MM.1S (cell line): Measurements from ENCODE around the gene RNF43.

Source experiments
- DNase-seq: peaks from one replicate; pipeline ENCODE4 v3.0.0-alpha.2; 2015
- H2AFZ ChIP-seq: fragments of 300-600 bp; sonication (generic); 2 replicates; pipeline ENCODE4 v1.6.0; 2016; ENCODE audit warnings: antibody characterized with exemption, low read length
- H3F3A ChIP-seq: fragments of 300-600 bp; sonication (generic); 2 replicates; pipeline ENCODE4 v1.6.1; 2016; ENCODE audit warnings: mild to moderate bottlenecking, antibody characterized with exemption, low read length, moderate library complexity, mixed read lengths; ENCODE audit not compliant: insufficient read depth
- H3K27ac ChIP-seq: fragments of 300-600 bp; sonication (generic); 2 replicates; pipeline ENCODE4 v1.5.1; 2016; ENCODE audit warnings: mild to moderate bottlenecking, low read length
- H3K27me3 ChIP-seq: fragments of 300-600 bp; sonication (generic); replicated peaks from 2 replicates; pipeline ENCODE4 v1.6.0; 2016; ENCODE audit warnings: low read length; ENCODE audit not compliant: insufficient read depth
- H3K36me3 ChIP-seq: fragments of 300-600 bp; sonication (generic); replicated peaks from 2 replicates; pipeline ENCODE4 v1.6.1; 2016; ENCODE audit warnings: mild to moderate bottlenecking, low read length, mixed read lengths; ENCODE audit not compliant: insufficient read depth
- H3K4me1 ChIP-seq: fragments of 300-600 bp; sonication (generic); 2 replicates; pipeline ENCODE4 v1.6.1; 2016; ENCODE audit warnings: low read length, mixed read lengths
- H3K4me2 ChIP-seq: fragments of 300-600 bp; sonication (generic); 2 replicates; pipeline ENCODE4 v1.6.0; 2016; ENCODE audit warnings: low read depth, low read length
- H3K4me3 ChIP-seq: fragments of 300-600 bp; sonication (generic); 2 replicates; pipeline ENCODE4 v1.5.1; 2016; ENCODE audit warnings: low read length, mixed read lengths
- H3K79me2 ChIP-seq: fragments of 300-600 bp; sonication (generic); 2 replicates; pipeline ENCODE4 v1.6.1; 2016; ENCODE audit warnings: mixed run types, low read length, mixed read lengths
- H3K9ac ChIP-seq: fragments of 300-600 bp; sonication (generic); 2 replicates; pipeline ENCODE4 v1.6.1; 2016; ENCODE audit warnings: low read length, mixed read lengths
- H3K9me2 ChIP-seq: fragments of 300-600 bp; sonication (generic); replicated peaks from 2 replicates; pipeline ENCODE4 v1.6.1; 2016; ENCODE audit warnings: mild to moderate bottlenecking, low read length, mixed read lengths; ENCODE audit not compliant: insufficient read depth
- H3K9me3 ChIP-seq: fragments of 300-600 bp; sonication (generic); replicated peaks from 2 replicates; pipeline ENCODE4 v1.6.1; 2016; ENCODE audit warnings: mild to moderate bottlenecking, low read length, mixed read lengths; ENCODE audit not compliant: insufficient read depth
- H4K20me1 ChIP-seq: fragments of 300-600 bp; sonication (generic); 2 replicates; pipeline ENCODE4 v1.6.1; 2016; ENCODE audit warnings: mild to moderate bottlenecking, low read length, moderate library complexity, mixed read lengths; ENCODE audit not compliant: insufficient read depth
- CTCF ChIP-seq: fragments of 300-600 bp; sonication (generic); IDR thresholded peaks from 2 replicates; pipeline ENCODE4 v1.5.1; 2016; ENCODE audit warnings: antibody characterized with exemption, low read length, mixed read lengths
- EZH2 ChIP-seq: fragments of 300-600 bp; sonication (generic); optimal IDR thresholded peaks from 2 replicates; pipeline ENCODE3; 2017; ENCODE audit warnings: low read depth, mild to moderate bottlenecking, antibody characterized with exemption, low read length, mixed read lengths
- EZH2phosphoT487 ChIP-seq: fragments of 300-600 bp; sonication (generic); IDR thresholded peaks from 2 replicates; pipeline ENCODE4 v1.6.1; 2018; ENCODE audit warnings: antibody characterized with exemption, low read length

RNF43 gene

DNA sequence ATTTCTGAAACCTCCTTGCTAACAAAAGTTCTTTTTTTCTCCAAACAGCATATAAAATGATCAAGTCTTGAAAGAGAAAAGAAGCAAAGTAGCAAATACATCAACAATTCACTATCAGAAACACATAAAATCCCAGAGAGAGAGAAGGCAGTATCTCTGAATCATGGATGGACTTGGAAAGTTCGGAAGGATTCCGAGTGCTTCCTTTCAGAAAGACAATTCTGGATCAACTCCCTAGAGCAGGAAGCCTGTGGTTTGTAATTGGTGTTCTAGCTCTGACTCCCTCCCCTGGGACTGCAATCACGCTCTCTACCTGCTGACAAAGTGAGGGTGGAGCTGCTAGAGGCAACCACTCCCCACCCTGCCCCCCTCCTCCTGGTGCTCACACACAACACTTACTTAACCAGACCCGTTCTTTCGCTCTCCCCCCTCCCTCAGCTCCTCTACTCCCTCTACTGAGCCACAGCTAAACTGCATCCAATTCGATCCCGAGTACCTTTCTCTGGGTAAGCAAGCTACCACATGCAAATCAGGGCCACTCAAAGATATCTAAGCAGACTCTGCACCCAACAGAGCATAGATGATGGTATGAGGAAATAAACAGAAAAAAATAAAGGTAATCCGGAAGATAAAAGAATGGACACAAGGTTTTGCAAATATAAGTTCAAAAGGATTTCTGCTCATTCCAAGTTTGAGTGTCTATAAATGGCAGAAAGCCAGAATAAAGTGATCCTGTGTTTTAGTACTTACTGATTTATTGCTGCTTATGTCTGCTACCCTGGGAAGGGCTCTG lies at the start of gene RNF43:
TSS of gene RNF43 (minus strand) at position 235 of the 793 bp plus-strand sequence. CDS start 1,957 bp downstream, outside the sequence.
- H3F3A ChIP-seq, result no peaks in the 10 kb centered on the region; the same call in 1 of the 2 replicates

DNA sequence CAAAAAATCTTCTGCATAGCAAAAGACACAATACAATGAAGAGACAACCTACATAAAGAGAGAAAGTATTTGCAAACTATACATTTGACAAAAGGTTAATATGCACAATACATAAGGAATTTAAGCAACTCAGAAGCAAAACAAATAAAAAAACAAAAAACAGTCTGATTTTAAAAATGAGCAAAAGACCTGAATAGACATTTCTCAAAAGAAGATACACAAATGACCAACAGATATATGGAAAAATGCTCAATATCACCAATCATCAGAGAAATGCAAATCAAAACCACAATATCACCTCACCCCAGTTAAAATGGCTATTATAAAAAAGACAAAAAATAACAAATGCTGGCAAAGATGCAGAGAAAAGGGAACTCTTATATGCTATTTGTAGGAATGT lies 38.2 kb upstream of the RNF43 start:
- H3K27me3 ChIP-seq, result no peaks in the 10 kb centered on the region
- no peak for DNase-seq
- H3F3A ChIP-seq, result no peaks in the 10 kb centered on the region
- H3K4me3 ChIP-seq, result no peak overlapping the region
- H3K9me3 ChIP-seq, result no peaks in the 10 kb centered on the region
- no peaks in the 10 kb centered on the region for H3K4me1 ChIP-seq
- no peaks in the 10 kb centered on the region for H4K20me1 ChIP-seq
- no peak overlapping the region for H3K4me2 ChIP-seq
- no peak overlapping the region for H3K9ac ChIP-seq
- H2AFZ ChIP-seq, result no peak overlapping the region
- TF ChIP-seq EZH2 (no peak), CTCF (no peak), EZH2phosphoT487 (no peak)
- no peaks in the 10 kb centered on the region for H3K36me3 ChIP-seq
- H3K27ac ChIP-seq, result no peak overlapping the region
- no peaks in the 10 kb centered on the region for H3K9me2 ChIP-seq
- H3K79me2 ChIP-seq, result no peaks in the 10 kb centered on the region

More for the DNA sequence above, at the start of gene RNF43:
- peak; percentile 96 for DNase-seq
- H3K36me3 ChIP-seq, result no peaks in the 10 kb centered on the region
- peak within 1 kb of the TSS; percentile 9; the same call in 1 of the 2 replicates for H3K4me3 ChIP-seq
- peaks cover 11% of the 10 kb centered on the region; the same call in 1 of the 2 replicates for H3K4me1 ChIP-seq
- TF ChIP-seq EZH2phosphoT487 (no peak), CTCF (peak; percentile 92), EZH2 (no peak)
- no peaks in the 10 kb centered on the region for H3K79me2 ChIP-seq
- H3K9ac ChIP-seq, result no peak within 1 kb of the TSS; the same call in 1 of the 2 replicates
- H3K9me3 ChIP-seq, result no peaks in the 10 kb centered on the region
- H4K20me1 ChIP-seq, result no peaks in the 10 kb centered on the region
- H2AFZ ChIP-seq, result peak within 1 kb of the TSS; percentile 34; the same call in 1 of the 2 replicates
- no peak within 1 kb of the TSS; the same call in 1 of the 2 replicates for H3K27ac ChIP-seq
- H3K9me2 ChIP-seq, result no peaks in the 10 kb centered on the region
- peak within 1 kb of the TSS; percentile 52 for H3K4me2 ChIP-seq
- 0 out of 2 replicates have a peak, but pooled peaks cover 3% of the 10 kb centered on the region for H3K27me3 ChIP-seq

DNA sequence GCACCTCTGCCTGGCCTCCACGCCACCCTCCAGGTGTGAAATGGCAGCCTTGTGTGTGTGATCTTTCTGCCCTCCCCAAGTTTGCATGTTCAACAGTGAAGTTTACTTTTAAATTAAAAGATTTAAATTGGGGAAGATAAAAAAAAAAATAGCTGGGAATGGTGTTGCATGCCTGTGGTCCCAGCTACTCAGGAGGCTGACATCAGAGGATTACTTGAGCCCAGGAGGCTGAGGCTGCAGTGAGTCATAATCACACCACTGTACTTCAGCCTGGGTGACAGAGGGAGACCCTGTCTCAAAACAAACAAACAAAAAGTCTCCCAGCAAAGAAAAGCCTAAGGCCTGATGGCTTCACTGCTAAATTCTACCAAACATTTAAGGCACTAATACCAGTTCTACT lies 35.4 kb upstream of the RNF43 start:
- Histone ChIP-seq H3K4me2 (no peak overlapping the region), H4K20me1 (no peaks in the 10 kb centered on the region), H3F3A (no peaks in the 10 kb centered on the region), H3K9me3 (no peaks in the 10 kb centered on the region), H3K9ac (no peak overlapping the region), H2AFZ (no peak overlapping the region), H3K79me2 (no peaks in the 10 kb centered on the region), H3K27me3 (no peaks in the 10 kb centered on the region), H3K36me3 (no peaks in the 10 kb centered on the region), H3K4me3 (no peak overlapping the region), H3K4me1 (no peaks in the 10 kb centered on the region), H3K27ac (no peak overlapping the region), H3K9me2 (no peaks in the 10 kb centered on the region)
- no peak for DNase-seq
- TF ChIP-seq EZH2 (no peak), CTCF (no peak), EZH2phosphoT487 (no peak)
